SK-N-SH (cell line): ENCODE measurements around the gene GHRHR. TPM values are rescaled to one million over a fixed set of nuclear protein-coding genes. Genes with fewer than 3 reads are reported as not detected.

Experiments
- CTCF ChIA-PET: fragments of 300-600, 350-600 bp; formaldehyde crosslinking; extraction: SDS; loops from one replicate; lab custom pipeline; 2021; lab: Yijun Ruan, JAX
- POLR2A ChIA-PET: fragments of 350-600 bp; sonication (Branson Sonifier 250); formaldehyde crosslinking; extraction: SDS; loops from one replicate; lab custom pipeline; 2020; ENCODE audit warnings: antibody characterized with exemption, inconsistent platforms; lab: Yijun Ruan, JAX
- DNase-seq: peaks from one replicate; pipeline ENCODE4 v3.0.0; 2012
- H2AFZ ChIP-seq: fragments of 200-600 bp; sonication (generic); 2 replicates; pipeline ENCODE4 v1.8.1; 2016; ENCODE audit warnings: antibody characterized with exemption, mild to moderate bottlenecking, low read depth
- H3F3A ChIP-seq: fragments of 200-600 bp; sonication (generic); replicated peaks from 2 replicates; pipeline ENCODE3; 2016; ENCODE audit warnings: antibody characterized with exemption, mild to moderate bottlenecking; ENCODE audit not compliant: insufficient read depth
- H3K27ac ChIP-seq, 2 experiments: fragments of 200-500 bp in 1 of 2; fragments of 200-600 bp in 1 of 2; sonication (Bioruptor generic) in 1 of 2; sonication (generic), shearing (Covaris generic) in 1 of 2; 2 replicates each; pipeline versions ENCODE4 v1.5.1 to v1.6.1; 2014 to 2016; ENCODE audit warnings: low read depth in 2 of 2, inconsistent platforms in 1 of 2, low read length in 1 of 2, mild to moderate bottlenecking in 1 of 2, mixed read lengths in 1 of 2
- H3K27me3 ChIP-seq: fragments of 200-600 bp; sonication (generic), shearing (Covaris generic); 2 replicates; pipeline ENCODE4 v1.6.1; 2016; ENCODE audit warnings: mixed run types; ENCODE audit not compliant: insufficient read depth
- H3K36me3 ChIP-seq, 2 experiments: fragments of 200-500 bp in 1 of 2; fragments of 200-600 bp in 1 of 2; sonication (Bioruptor generic) in 1 of 2; sonication (generic) in 1 of 2; replicated peaks in 1 of 2; 2 replicates each; pipeline versions ENCODE3 to v1.5.1; 2014 to 2016; ENCODE audit warnings: low read length in 1 of 2, mild to moderate bottlenecking in 1 of 2; ENCODE audit not compliant: insufficient read depth in 2 of 2, control insufficient read depth in 1 of 2
- H3K4me1 ChIP-seq, 2 experiments: fragments of 200-500 bp in 1 of 2; fragments of 200-600 bp in 1 of 2; sonication (Bioruptor generic) in 1 of 2; sonication (generic), shearing (Covaris generic) in 1 of 2; 2 replicates each; pipeline versions ENCODE4 v1.5.1 to v1.6.1; 2014 to 2016; ENCODE audit warnings: low read depth in 1 of 2, low read length in 1 of 2, mixed run types in 1 of 2; ENCODE audit not compliant: insufficient read depth in 2 of 2, control insufficient read depth in 1 of 2
- H3K4me2 ChIP-seq: fragments of 200-600 bp; sonication (generic), shearing (Covaris generic); 2 replicates; pipeline ENCODE4 v1.6.1; 2017; ENCODE audit warnings: mixed run types
- H3K4me3 ChIP-seq, 2 experiments: fragments of 200-500 bp in 1 of 2; fragments of 200-600 bp in 1 of 2; sonication (Bioruptor generic) in 1 of 2; sonication (generic), shearing (Covaris generic) in 1 of 2; 2 replicates each; pipeline versions ENCODE4 v1.5.1 to v1.8.1; 2014 to 2016; ENCODE audit warnings: low read depth in 2 of 2, inconsistent platforms in 1 of 2, low read length in 1 of 2, mild to moderate bottlenecking in 1 of 2, mixed read lengths in 1 of 2, moderate library complexity in 1 of 2
- H3K79me2 ChIP-seq: fragments of 200-600 bp; sonication (generic); 2 replicates; pipeline ENCODE4 v1.8.1; 2017; ENCODE audit warnings: mild to moderate bottlenecking; ENCODE audit not compliant: insufficient read depth
- H3K9ac ChIP-seq: fragments of 200-600 bp; sonication (generic); 2 replicates; pipeline ENCODE4 v1.6.1; 2017; ENCODE audit warnings: mixed run types
- H3K9me2 ChIP-seq: fragments of 200-600 bp; sonication (generic); 2 replicates; pipeline ENCODE4 v1.6.1; 2017; ENCODE audit warnings: mixed run types
- H3K9me3 ChIP-seq: fragments of 200-600 bp; sonication (generic); 2 replicates; pipeline ENCODE4 v1.6.1; 2017; ENCODE audit warnings: mixed run types, mild to moderate bottlenecking, moderate library complexity
- H4K20me1 ChIP-seq: fragments of 200-600 bp; sonication (generic); 2 replicates; pipeline ENCODE4 v1.6.1; 2017; ENCODE audit warnings: mild to moderate bottlenecking, mixed run types; ENCODE audit not compliant: insufficient read depth
- CTCF ChIP-seq: fragments of 200-600 bp; sonication (generic); IDR thresholded peaks from 2 replicates; pipeline ENCODE4 v1.6.1; 2017; ENCODE audit warnings: antibody characterized with exemption, mild to moderate bottlenecking, moderate library complexity
- EP300 ChIP-seq, 2 experiments: IDR thresholded peaks; 2 replicates each; pipeline versions ENCODE4 v1.4.0 to v1.6.1; 2012; ENCODE audit warnings: borderline replicate concordance in 1 of 2, low read depth in 1 of 2, low read length in 1 of 2
- FOXJ3 ChIP-seq: sonication (generic); formaldehyde crosslinking; IDR thresholded peaks from 2 replicates; pipeline ENCODE4 v1.5.1; 2020; ENCODE audit warnings: mild to moderate bottlenecking, missing genetic modification reagents
- FOXM1 ChIP-seq: IDR thresholded peaks from 2 replicates; pipeline ENCODE4 v1.4.0; 2012; ENCODE audit warnings: low read depth, mild to moderate bottlenecking
- GABPA ChIP-seq: IDR thresholded peaks from 2 replicates; pipeline ENCODE4 v1.4.0; 2012; ENCODE audit warnings: low read depth, mild to moderate bottlenecking
- GATA2 ChIP-seq: sonication (generic); formaldehyde crosslinking; IDR thresholded peaks from 2 replicates; pipeline ENCODE4 v1.5.0; 2020; ENCODE audit warnings: mild to moderate bottlenecking, missing genetic modification reagents
- MAX ChIP-seq: IDR thresholded peaks from 2 replicates; pipeline ENCODE4 v1.4.0; 2012; ENCODE audit warnings: low read depth
- MEF2A ChIP-seq: IDR thresholded peaks from 2 replicates; pipeline ENCODE4 v1.4.0; 2012; ENCODE audit warnings: low read depth, borderline replicate concordance
- NFIC ChIP-seq: IDR thresholded peaks from 2 replicates; pipeline ENCODE4 v1.4.0; 2012; ENCODE audit warnings: borderline replicate concordance
- NRF1 ChIP-seq: IDR thresholded peaks from 2 replicates; pipeline ENCODE4 v1.6.1; 2012; ENCODE audit warnings: low read depth, mild to moderate bottlenecking, low read length
- PBX3 ChIP-seq: IDR thresholded peaks from 2 replicates; pipeline ENCODE4; 2012
- RAD21 ChIP-seq: IDR thresholded peaks from 2 replicates; pipeline ENCODE4 v1.6.1; 2012; ENCODE audit warnings: mild to moderate bottlenecking, low read length
- SIN3A ChIP-seq: IDR thresholded peaks from 2 replicates; pipeline ENCODE4 v1.6.1; 2012; ENCODE audit warnings: low read depth, mild to moderate bottlenecking, low read length, moderate library complexity, borderline replicate concordance
- SMC3 ChIP-seq: IDR thresholded peaks from 2 replicates; pipeline ENCODE4 v1.6.1; 2012; ENCODE audit warnings: low read depth, low read length, improper control_type of control experiment
- TEAD4 ChIP-seq: IDR thresholded peaks from 2 replicates; pipeline ENCODE4 v1.4.0; 2012; ENCODE audit warnings: mild to moderate bottlenecking, borderline replicate concordance; ENCODE audit not compliant: insufficient read depth
- WGBS: methylation state at CpG from one replicate; pipeline ENCODE4 v1.1.6; 2017; ENCODE audit warnings: low lambda C conversion rate; 5-methylcytosine and 5-hydroxymethylcytosine counted together
- polyA plus RNA-seq, 3 experiments: library from polyadenylated mRNA; depleted of rRNA; stranded (reverse); fragments of >200 nt; gene quantifications; 2 replicates each; pipeline ENCODE4 v1.2.3, GENCODE V29; 2012
- TF ChIP-seq, protein P1 (sequence below): IDR thresholded peaks from 2 replicates; pipeline ENCODE4 v1.4.0; 2012; ENCODE audit warnings: low read depth, borderline replicate concordance

The GHRHR gene
- polyA plus RNA-seq, 1 of the 3 experiments (the other 2 are of a cell fraction): not detected

- DNase-seq: peak; percentile 67
- POLR2A ChIA-PET: no interaction called here
Observed at GRCh38 chr7:30977896-30978564, 14.3 kb downstream of the GHRHR start.

DNA sequence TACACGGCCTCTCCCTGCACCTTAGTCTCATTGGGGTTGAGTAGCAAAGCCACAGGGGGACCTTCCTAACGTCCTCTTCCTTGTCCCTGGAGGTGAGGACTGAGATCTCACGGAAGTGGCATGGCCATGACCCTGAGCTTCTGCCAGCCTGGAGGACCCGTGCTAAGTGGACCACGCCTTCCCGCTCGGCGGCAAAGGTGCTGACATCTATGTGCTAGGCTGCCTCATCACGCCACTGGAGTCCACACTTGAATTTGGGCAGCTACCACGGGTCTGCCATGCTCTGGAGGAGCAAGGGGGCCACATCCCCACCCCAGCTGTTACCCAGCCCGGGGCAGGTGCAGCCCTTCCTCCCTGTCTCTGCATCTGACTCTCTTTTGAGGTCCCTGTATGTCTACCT, 15.3 kb downstream of the GHRHR start:
- H3K79me2 ChIP-seq: no peaks in the 10 kb centered on the region
- H4K20me1 ChIP-seq: no peaks in the 10 kb centered on the region
- no peaks in the 10 kb centered on the region for H3F3A ChIP-seq
- POLR2A ChIA-PET: no interaction called here
- H3K4me1 ChIP-seq: peaks cover 0 to 12% of the 10 kb centered on the region in 2 experiments; a peak in 1 of 4 replicates
- H3K27ac ChIP-seq: no peak overlapping the region
- H2AFZ ChIP-seq: no peak overlapping the region
- H3K4me3 ChIP-seq: no peak overlapping the region
- no peak for DNase-seq
- H3K4me2 ChIP-seq: no peak overlapping the region
- H3K9me2 ChIP-seq: no peaks in the 10 kb centered on the region
- CTCF ChIA-PET: interaction anchor here (0.9 to 31.8 kb wide), 23 partner anchors 9 to 234 kb away, joined by 3 to 1191 read pairs (median 4); no protein-coding TSS in a partner anchor
- WGBS: 35% methylated on average over 5 of the region's 11 CpGs
- H3K36me3 ChIP-seq: no peaks in the 10 kb centered on the region
- H3K9me3 ChIP-seq: no peaks in the 10 kb centered on the region
- H3K9ac ChIP-seq: no peak overlapping the region
- peaks cover 20% of the 10 kb centered on the region; the same call in 1 of the 2 replicates for H3K27me3 ChIP-seq
- TF ChIP-seq NRF1 (no peak), EP300 (IDR thresholded peaks at IDR 0.05; ENCODE audit: borderline replicate concordance in 1 of 2, low read depth in 1 of 2, low read length in 1 of 2) (no peak), GABPA (no peak), SIN3A (no peak), PBX3 (no peak), GATA2 (CRISPR knock-in tag) (no peak), MEF2A (no peak), SMC3 (no peak), MAX (no peak), FOXJ3 (CRISPR knock-in tag) (no peak), FOXM1 (no peak), NFIC (no peak), TEAD4 (no peak)

More at GRCh38 chr7:30977896-30978564, 14.3 kb downstream of the GHRHR start:
- no peaks in the 10 kb centered on the region for H3K79me2 ChIP-seq
- no peak overlapping the region for H3K27ac ChIP-seq
- H2AFZ ChIP-seq: no peak overlapping the region
- no peak overlapping the region for H3K4me3 ChIP-seq
- TF ChIP-seq SMC3 (peak; percentile 88), RAD21 (peak; percentile 77), MAX (no peak), SIN3A (no peak), CTCF (peak; percentile 62), GATA2 (CRISPR knock-in tag) (0 out of 2 replicates have a peak, but pooled peaks have one; percentile 4)
- TF ChIP-seq, protein P1, sequence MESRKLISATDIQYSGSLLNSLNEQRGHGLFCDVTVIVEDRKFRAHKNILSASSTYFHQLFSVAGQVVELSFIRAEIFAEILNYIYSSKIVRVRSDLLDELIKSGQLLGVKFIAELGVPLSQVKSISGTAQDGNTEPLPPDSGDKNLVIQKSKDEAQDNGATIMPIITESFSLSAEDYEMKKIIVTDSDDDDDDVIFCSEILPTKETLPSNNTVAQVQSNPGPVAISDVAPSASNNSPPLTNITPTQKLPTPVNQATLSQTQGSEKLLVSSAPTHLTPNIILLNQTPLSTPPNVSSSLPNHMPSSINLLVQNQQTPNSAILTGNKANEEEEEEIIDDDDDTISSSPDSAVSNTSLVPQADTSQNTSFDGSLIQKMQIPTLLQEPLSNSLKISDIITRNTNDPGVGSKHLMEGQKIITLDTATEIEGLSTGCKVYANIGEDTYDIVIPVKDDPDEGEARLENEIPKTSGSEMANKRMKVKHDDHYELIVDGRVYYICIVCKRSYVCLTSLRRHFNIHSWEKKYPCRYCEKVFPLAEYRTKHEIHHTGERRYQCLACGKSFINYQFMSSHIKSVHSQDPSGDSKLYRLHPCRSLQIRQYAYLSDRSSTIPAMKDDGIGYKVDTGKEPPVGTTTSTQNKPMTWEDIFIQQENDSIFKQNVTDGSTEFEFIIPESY: no peak
- peaks cover 0 to 9% of the 10 kb centered on the region in 2 experiments; a peak in 1 of 4 replicates for H3K4me1 ChIP-seq
- H4K20me1 ChIP-seq: no peaks in the 10 kb centered on the region
- CTCF ChIA-PET: interaction anchor here (0.6 to 31.8 kb wide), 37 partner anchors 9 to 233 kb away, joined by 3 to 1191 read pairs (median 4); no protein-coding TSS in a partner anchor
- H3K4me2 ChIP-seq: no peak overlapping the region
- H3K36me3 ChIP-seq: no peaks in the 10 kb centered on the region
- H3K9ac ChIP-seq: no peak overlapping the region
- 23% methylated on average over 9 of the region's 9 CpGs for WGBS
- H3K27me3 ChIP-seq: peaks cover 20% of the 10 kb centered on the region; the same call in 1 of the 2 replicates
- H3K9me2 ChIP-seq: no peaks in the 10 kb centered on the region
- no peaks in the 10 kb centered on the region for H3F3A ChIP-seq
- H3K9me3 ChIP-seq: no peaks in the 10 kb centered on the region
